GM21390 (cell line): Measurements from ENCODE around the gene CNTN2.

ENCODE experiments used
- ATAC-seq: cut with Tn5 transposase; IDR thresholded peaks from one replicate; pipeline ENCODE4 v1.9.1; 2021; ENCODE audit not compliant: unreplicated experiment

The CNTN2 gene

GRCh38 chr1:205071028-205071409, 28.0 kb downstream of the CNTN2 start:
- no peak for ATAC-seq

DNA sequence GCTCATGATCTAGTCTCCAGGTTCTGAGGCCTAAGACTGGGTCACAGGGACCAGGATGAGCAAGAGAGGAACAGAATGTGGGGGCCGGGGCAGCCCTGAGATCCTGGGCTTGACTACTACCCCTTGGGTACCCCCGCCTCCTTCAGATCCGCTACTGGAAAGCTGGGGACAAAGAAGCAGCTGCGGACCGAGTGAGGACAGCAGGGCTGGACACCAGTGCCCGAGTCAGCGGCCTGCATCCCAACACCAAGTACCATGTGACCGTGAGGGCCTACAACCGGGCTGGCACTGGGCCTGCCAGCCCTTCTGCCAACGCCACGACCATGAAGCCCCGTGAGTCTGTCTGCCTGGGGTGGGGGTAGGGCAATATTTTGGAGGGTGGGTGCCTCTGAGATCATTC, 28.8 kb downstream of the CNTN2 start:
- no peak for ATAC-seq

DNA sequence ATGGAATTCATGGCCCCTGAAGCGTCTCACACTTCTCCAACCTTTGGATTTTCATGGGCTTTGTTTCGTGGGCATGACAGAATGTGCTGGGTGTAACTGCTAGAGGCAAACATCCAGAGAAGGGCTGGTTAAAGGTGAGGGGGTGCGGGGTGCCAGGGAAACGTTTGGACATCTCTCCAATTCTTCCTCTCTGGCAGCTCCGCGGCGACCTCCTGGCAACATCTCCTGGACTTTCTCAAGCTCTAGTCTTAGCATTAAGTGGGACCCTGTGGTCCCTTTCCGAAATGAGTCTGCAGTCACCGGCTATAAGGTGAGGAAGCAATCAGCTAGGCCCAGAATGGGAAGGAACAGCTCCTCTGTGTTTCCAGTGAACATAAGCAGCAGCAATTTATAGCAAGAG, 29.3 kb downstream of the CNTN2 start:
- no peak for ATAC-seq

- ATAC-seq: no peak
Measured at GRCh38 chr1:205072881-205073280, 29.9 kb downstream of the CNTN2 start.

GRCh38 chr1:205073511-205073910, 30.5 kb downstream of the CNTN2 start:
- ATAC-seq: no peak

- no peak for ATAC-seq
Measured at GRCh38 chr1:205074084-205074483, 31.1 kb downstream of the CNTN2 start.

DNA sequence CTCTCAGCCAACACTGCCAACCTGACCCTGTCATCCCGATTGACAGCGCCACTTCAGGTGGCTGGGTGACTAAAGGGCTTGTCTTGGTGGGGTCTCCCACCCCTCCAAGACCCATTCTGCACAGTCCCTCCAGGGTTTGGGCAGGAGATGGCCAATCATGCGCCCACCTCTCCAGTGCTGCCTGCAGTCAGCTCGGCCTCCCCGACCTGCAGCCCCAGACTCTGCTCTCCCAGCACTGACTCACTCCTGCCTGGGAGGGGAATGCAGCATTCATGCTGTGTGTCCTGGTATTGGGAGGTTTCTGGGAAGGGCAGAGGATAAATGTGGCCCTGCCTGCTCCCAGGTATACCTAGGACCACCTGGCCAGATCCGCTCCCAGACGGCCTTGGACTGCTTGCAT, 31.5 kb downstream of the CNTN2 start:
- no peak for ATAC-seq

- ATAC-seq: no peak
Measured at GRCh38 chr1:205075642-205076155, 32.7 kb downstream of the CNTN2 start.

DNA sequence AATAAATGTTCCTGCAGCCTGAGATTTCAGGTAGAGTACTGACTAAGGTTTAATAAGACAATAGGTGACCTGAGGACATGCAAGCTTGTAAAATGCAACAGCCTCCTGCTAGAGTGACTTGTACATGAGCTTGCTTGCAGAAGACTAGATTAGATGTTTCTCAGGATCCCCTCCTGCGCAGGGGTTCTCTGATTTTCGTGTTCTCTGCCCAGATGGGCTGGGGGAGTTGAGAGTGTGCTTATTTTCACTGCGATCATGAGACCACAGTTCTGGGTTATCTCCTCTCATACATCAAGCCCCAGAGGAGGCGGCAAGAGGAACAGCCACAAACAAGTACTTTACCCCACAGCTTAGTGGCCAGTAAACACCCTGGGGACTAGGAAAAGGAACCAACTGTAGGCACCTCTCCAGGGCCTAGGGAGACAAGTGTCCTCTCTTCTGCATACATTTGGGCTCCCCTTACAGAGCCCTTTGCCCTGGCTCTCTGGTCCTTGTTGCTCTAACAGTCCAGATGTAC, 33.3 kb downstream of the CNTN2 start:
- ATAC-seq: no peak

DNA sequence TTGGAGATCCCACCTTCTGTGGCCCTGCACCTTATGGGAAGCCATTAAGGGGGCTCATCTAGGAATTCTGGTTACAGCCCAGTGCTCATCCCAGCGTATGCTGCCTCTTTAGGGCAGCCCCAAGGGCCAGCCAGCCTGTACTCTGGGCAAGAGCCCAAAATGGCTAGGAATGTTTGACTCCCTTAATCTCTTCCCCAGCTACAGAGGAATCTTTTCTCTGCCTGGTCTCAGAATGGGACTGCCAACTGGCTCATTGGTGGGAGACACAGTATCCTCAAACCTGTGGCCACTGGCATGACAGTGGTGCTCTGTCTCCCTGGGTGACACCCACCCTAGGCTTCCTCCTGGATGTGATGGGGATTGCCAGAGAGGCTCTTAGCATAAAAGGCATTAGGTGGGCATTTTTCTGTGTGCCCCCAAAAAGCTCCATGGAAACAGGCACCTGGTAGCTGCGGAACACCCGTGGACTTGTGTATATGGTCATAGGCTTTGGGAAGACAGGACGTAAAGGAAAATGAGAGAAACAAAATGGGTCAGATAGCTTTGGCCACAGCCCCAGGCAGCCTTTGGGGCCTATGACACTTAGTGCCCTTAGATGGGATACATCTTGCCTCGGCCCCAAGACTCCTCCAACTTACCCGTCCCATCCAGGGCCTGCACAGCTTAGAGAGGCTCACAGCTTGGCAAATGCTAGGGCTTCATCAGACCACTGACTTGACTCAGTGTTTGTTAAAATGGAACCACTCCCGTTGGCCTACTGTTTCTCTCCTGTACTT, 34.3 kb downstream of the CNTN2 start:
- no peak for ATAC-seq

DNA sequence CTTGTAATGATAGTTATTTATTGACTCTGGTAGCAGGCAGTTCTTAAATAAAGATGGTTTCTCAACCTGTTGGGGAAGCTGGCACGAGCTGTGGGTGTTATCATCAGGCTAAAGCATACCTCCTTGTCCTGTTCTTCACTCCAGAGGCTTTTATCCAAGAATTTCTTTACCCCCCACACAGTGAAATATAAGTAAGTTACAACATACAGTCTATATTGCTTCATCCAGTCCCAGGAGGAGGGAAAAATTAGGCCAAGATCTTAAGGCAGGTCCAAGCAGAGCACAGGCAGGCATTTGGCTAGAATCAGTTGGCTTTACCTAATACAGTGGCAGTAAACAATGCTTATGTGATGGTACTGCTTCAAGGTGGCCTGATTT, 34.9 kb downstream of the CNTN2 start:
- ATAC-seq: no peak

DNA sequence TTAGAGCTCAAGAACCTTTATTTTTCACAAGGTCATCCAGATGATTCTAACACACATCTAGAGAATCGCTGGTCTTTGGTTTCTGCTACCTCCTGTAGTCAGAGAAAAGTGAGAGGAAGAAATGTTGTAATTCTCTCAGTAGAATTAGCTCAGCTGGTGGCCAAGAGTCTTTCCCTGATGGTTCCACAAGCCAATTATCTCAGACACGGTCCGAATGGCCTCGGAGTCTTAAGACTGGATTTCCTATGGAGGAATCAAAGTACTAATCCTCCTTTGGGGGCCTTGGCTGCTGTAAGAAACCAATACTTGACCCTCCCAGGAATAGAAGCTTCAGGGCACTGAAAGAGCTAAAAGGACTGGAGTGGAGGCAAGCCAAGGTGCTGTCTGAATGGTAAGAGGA, 39.4 kb downstream of the CNTN2 start:
- no peak for ATAC-seq

DNA sequence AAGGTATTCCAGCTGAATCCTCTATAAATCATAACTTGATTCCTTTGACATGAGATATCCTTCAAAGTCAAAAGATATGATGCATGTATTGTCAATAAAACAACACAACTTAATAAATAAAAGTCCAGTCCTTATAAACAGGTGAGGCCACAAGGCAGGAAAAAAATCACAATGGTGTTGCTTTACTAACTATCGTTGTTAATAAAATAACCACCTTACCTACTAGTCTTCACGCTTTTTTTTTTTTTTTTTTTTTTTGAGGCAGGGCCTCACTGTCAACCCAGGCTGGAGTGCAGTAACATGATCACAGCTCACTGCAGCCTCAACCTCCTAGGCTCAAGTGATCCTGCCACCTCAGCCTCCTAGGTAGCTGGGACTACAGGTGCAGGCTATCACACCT, 41.3 kb downstream of the CNTN2 start, which contains the start of gene TMEM81:
TMEM81 (minus strand) TSS at position 101 of the 400 bp plus-strand sequence. CDS start 140 bp downstream, outside the sequence.
- no peak for ATAC-seq

DNA sequence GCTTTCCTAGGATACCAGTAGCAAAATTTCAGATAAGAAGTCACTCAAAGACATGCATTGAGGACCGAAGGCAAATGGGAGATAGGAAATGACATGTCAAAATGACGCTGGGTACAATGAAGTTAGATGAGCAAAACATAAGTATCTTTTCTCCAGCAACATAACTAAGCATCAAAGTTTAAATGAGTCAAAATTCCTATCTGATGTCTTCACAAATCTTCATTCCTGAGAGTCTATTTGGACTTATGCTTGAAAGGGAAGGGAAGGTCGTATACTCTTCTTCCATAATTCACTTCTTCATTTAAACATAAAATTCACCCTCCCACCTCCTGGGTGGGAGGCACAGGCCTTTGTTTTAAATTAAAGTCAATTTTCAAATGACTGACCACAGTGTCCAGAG, 45.3 kb downstream of the CNTN2 start:
- no peak for ATAC-seq

DNA sequence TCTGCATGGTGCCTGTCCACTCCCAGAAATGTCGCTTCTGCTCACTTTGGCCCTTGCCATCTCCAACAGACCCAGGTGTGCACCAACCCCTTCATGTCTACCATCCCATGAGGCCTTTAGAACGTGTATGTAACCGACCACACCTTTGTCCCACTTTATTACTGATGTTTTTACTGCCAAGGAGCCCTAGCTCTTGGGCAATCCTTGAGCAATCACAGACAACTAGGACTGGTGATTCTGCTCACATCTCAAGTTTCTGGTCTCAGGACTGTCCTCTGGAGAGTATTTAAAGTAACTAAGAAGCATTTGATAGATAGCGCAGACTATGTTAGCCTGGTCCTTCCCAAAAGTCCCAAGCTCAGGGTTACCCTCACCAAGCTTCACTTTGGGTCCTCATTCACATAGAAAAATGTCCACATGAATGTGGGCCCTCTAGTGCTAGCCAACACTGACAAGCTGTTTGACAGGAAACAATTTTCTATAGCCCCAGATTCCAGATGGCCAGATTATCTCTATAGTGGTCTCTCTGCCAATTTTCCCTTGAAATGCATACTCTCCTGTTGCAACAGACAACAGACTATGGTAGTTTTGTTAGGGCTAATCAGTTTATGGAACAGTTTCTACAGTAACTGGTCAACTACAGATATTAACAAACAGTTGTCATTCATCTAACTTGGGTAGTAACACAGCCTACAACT, 48.2 kb downstream of the CNTN2 start:
- ATAC-seq: no peak

GRCh38 chr1:205095422-205095821, 52.4 kb downstream of the CNTN2 start:
- ATAC-seq: no peak

- ATAC-seq: no peak
Measured at GRCh38 chr1:205098242-205098641, 55.2 kb downstream of the CNTN2 start.

DNA sequence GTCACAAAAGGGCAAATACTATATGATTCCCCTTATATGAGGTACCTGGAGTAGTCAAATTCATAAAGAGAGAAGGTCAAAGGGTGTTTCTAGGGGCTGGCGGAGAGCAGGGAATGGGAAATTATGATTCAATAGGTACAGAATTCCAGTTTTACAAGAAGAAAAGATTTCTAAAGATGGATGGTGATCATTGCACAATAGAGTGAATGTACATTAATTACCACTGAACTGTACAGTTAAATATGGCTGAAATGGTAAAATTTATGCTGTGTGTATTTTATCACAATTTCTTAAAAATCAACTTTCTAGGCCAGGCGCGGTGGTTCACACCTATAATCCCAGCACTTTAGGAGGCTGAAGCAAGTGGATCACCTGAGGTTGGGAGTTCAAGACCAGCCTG, 59.4 kb downstream of the CNTN2 start:
- no peak for ATAC-seq

- ATAC-seq: no peak
Measured at GRCh38 chr1:205107327-205107726, 64.3 kb downstream of the CNTN2 start.

- no peak for ATAC-seq
Measured at GRCh38 chr1:205108464-205108863, 65.5 kb downstream of the CNTN2 start.

DNA sequence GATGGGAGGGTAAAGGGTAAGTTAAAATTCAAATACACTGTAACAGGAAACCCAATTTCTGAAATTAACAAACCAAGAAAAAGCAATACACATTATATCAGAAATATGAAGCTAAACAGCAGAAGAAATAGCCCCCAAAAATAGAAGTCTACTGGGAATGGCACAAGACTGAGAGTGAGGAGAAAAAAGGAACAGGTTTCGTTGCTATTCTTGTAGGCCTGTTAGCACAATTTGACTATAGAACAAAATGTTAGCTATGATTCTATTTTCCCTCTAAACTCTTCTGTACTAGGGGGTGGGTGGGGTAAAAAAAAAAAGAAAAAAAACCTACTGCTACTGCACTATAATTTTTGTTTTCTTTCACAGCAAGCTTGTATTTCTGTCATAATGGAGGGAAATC, 66.3 kb downstream of the CNTN2 start:
- no peak for ATAC-seq

DNA sequence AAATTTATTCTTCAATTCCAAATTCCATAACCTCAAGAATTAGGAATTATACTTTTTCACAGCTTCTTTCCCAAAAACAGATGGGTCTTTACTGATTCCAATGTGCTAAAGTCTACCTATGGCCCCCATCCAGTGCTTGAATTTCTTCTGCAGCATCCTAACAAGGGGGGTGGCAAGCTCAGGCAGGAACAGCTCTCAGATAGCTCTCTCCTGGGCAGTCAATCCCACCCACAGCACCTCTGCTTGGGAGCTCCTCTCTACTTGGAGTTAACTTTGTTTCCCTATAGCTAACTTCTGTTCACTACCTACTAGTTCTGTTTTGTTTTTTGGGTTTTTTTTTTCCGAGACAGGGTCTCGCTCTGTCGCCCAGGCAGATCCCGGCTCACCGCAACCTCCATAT, 66.7 kb downstream of the CNTN2 start:
- no peak for ATAC-seq
